Dedifferentiated amniotic fluid mesenchymal stem cell (primary cell): ENCODE results near the gene THSD4.
"Not testable (repeated sequence)": the region's sequence is repeated elsewhere in the genome, so short reads cannot be mapped to it uniquely, and the experiment has no call there.

Experiments used
- DNase-seq: peaks from one replicate; pipeline ENCODE4 v3.0.0-alpha.2; 2016; ENCODE audit errors: extremely low spot score

The THSD4 gene

DNA sequence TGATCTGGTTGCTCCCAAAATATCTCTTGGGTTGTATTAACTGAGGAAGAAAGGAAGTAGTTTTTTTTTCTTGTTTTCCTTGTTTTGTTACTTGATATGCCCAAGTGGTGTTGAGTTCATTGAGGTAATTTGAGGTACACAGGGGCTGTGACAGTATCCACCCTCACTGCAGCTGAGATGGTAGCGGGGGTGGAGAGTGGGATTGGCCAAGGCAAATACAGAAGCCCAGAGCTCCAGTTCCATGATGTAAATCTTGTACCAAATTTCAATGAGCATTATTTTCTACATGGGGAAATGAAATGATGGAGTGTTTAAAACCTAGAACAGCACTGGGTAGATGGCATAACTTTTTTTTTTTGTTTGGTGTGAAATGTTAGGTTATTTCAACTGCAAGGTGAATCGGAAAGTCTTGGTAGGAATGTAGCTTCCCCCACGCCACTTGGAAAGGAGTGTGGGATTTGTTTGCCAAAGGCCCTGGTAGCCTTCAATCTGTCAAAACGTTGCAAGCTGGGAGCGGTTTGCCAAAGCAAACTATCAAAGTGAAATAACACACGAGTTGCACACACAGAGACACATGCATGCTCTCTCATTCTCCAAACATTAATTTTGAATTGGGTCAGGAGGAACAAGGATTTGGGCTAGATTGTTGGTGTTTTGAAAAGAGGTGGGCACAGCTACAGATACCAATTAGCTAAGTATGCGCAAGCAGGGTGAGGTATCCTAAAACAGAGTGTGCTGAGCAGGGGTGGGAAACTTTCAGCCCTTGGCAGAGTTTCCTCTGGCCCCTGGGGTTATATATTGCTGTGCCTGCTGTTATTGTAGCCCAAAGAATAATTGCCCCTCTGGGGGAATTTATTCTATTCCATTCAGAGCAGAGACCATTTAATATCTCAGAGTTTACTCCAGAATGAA lies 34.6 kb downstream of the THSD4 start:
- no peak for DNase-seq

DNA sequence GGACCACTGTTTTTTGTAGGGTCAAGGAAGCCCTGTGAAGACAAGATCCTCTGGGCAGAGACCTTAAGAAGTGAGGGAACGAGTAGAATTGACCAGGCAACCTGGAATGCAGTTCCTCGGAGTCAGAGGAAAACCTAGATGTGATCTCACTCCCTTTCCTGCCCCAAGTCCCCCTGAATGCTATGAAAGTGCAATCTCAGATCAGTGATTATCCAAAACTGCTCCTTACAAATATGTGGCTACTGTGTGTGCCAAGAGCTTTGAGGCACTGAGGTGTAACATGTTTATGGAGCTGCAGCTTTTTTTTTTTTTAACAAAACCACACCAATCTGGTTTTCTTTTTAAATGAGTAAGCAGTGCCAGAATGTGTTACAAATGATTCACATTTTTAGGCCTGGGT lies 35.8 kb downstream of the THSD4 start:
- DNase-seq: no peak

DNA sequence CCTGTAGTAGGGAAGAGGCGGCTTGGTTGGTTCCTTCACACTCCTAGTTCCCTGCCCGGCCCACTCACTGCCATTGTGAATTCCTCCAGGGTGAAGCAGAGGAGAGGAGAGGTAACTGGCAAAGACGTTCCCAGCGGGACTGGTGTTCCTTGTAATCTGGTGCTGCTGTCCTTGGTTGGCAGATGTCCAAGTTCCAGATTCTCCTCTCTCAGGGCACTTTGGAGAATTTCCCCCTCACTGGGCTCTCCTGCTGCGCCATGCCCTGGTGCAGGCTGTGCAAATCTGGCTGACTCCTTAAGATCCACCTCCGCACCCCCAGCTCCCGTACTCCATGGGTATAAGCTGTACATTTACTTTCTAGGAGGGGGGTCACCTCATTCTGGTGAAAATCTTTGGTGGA lies 37.3 kb downstream of the THSD4 start:
- DNase-seq: no peak

DNA sequence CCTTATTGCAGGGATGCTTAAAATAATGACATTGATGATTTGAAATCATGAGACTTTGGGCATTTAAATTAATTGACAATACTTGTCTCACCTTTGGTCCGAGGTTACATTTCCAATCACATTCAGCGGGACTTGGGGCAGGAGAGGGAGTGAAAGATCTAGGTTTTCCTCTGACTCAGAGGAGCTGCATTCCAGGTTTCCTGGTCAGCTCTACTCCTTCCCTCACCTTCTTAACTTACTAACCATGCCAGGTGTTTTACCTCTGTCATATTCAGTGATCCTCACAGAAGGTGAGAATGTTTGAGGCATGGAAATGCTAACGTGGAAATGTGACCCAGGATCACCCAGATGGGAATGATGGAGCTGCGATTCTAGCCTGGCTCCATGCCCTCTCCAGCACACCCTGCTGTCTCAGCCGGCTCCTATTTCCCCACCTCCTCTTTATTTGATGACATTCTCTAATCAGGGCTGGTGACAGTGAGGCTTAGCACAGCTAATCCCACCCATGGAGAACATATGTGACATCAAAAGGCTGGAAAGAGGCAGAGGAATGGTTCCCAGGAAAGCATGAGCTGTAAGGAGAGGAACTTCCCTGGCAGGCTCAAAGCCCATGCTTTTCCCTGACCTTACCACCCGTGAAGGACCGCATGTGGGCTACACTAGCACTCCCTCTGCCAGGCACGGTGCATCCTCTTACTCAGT lies 38.7 kb downstream of the THSD4 start:
- DNase-seq: no peak

DNA sequence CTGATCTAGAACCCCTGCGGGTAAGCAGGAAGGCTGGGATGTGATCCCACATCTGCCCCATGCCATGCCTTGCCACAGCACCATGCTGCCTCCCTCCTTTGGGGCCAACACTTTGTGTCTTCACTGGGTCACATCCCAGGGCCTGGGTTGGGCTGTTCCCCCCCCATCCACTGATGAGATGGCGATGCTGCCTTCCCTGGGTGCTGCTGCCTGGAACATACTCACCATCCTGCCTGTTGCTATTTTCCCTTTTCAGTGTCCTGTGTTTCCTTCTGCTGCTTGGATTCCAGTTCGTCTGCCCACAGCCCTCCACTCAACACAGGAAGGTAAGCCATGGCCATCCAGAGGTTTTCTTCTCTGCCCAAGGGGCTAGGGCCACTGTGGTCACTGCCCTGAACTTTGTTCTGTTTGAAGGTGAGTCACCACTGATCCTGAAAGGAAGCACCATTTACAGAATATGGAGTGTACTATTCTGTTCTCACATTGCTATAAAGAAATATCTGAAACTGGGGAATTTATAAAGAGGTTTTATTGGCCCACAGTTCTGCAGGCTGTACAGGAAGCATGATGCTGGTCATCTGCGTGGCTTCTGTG lies 39.4 kb downstream of the THSD4 start:
- no peak for DNase-seq

DNA sequence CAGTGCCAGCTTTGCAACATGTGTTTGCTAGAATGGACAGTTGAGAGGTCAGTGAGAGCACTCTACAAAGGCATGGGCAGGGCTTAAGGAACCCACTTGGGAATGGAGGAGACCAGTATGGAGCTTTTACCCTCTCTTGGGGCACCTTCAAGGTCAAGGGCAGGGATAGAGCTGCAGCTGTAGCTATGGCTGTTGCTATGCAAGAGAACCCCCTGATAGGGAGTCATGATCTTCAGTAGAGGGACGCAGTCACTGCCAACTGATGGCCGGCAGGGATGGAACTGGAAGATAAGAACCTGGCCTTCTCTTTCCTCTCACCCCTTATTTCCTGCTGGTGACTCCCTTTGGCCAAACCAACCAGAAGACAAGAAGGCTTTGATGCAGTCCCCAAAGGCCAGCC lies 40.3 kb downstream of the THSD4 start:
- DNase-seq: no peak

DNA sequence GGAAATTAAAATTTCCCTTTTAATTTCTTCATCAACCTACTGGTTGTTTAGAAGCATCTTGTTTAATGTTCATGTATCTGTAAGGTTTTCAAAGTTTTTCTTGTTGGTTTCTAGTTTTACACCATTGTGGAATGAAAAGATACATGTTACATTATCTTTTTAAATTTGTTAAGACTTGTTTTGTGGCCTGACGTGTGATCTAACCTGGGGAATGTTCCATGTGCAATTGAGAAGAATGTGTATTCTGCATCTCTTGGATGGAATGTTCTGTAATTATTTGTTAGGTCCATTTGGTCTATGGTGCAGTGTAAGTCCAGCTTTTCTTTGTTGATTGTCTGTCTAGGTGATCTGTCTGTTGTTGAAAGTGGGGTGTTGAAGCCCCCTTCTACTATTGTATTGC lies 45.7 kb downstream of the THSD4 start:
- no peak for DNase-seq

DNA sequence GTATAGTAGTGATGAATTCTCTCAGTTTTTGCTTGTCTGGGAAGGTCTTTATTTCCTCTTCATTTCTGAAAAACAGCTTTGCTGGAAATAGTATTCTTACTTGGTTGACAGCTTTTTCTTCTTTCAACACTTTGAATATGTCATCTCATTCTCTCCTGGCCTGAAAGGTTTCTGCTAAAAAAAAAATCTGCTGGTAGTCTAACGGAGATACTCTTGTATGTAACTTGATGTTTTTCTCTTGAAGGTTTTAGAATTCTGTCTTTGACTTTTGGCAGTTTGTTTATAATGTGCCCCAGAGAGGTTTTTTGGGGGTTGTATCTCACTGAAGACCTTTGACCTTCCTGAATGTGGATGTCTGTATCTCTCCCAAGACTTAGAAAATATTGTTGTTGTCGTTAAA lies 47.0 kb downstream of the THSD4 start:
- no peak for DNase-seq

DNA sequence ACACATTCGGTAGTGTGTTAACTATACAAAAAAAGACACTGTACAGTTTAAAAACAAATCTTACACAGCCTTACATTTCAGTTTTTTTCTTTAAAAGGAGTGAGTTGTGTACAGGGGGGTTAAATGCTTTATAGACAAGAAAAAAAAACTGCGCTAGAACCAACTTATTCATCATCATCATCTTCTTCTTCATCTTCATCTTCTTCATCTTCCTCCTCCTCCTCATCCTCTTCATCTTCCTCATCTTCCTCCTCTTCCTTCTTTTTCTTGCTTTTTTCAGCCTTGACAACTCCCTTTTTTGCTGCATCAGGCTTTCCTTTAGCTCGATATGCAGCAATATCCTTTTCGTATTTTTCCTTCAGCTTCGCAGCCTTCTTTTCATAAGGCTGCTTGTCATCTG lies 49.3 kb downstream of the THSD4 start:
- DNase-seq: not testable (repeated sequence)

DNA sequence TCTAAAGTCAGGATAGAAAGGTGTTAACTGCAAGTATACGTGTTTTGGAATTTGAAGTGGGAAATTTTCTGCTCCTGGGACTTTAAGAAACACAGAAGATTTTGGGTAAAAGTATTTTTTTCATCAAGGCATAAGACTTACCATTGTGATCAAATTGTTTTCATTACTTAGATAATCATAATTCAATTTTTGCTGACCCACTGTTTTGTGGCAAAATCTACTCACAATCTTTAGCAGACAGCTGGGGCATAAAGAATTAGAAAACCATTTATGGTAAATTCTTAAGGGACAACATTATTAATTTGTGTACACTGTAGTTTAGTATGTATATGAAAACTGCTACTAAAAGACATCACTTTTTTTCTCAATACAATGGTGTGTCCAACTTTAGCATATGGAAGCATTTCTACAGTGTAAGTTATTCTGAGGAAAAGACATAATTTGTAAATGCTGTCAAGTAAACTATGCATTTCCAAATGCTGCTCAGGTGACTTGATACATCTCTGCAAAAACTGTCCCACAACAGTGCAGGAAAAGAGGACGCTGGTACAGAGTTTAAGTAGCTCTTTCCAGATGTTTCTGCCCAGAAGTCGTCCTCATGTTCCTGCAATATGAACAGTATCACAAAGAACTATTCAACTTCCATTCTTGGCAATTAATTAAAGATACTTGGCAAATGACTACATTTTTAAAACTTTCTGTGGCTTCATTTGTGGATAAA lies 52.3 kb downstream of the THSD4 start:
- no peak for DNase-seq

DNA sequence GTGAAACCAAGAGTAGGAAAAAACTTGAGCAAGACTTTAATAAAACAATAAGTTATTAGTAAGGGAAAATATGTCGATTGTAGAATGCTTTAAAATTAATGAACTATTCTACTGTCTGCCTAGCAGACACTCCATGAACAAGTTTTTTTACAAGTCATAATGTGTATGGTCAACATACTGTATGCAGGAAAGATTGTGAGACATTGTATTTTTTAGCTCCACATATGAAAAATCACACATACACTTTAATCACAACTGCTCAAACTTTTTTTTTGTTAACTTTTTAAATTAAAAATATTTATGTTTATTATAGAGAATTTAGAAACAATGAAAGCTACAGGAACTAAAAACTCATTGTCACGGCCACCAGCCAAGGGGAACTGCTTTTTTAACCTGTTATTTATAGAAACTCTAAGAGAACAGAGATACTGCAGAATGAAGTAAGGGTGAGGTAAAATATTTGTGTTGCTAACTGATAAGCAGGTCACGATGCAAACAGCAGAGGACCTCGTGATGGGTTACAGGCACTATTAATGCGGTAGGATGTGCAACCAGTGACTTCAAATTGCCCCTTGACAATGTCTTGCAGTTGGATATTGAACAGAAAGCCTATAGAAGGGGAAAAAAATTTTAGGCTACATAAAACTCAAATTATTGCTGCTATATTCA lies 53.0 kb downstream of the THSD4 start:
- DNase-seq: no peak

DNA sequence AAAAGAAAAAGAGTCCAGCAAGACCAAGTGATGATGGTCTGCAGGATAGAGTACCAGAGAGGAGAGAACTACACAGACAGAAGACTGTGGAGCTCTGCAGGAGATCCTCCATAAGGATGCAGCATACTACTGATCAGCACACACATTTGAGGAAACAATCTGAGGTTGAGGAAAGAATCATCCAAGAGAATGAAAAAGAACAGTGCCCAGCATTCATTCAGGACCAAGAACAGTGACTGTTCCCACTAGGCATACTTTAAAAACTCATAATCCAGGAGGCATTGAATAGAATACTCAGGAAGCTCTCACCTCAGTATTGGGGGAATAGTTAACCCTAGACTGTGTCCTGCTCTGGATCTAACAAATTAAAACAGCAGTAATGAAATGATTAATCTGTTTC lies 54.9 kb downstream of the THSD4 start:
- DNase-seq: no peak

DNA sequence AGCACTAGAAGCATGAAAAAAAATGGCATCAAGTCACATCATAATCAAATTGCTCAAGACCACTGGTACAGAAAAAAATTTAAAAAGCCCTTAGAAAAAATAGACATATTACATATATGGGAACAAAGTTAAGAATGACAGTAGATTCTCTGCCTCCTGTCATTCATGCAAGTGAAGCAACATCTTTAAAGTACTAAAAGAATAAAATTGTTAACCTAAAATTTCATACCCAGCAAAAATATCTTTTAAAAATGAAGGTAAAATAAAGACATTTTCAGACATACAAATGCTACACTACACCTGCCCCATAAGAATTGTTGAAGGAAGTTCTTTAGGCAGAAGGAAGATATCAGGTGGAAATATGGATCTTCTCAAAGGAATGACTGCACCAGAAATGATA lies 55.9 kb downstream of the THSD4 start:
- no peak for DNase-seq

DNA sequence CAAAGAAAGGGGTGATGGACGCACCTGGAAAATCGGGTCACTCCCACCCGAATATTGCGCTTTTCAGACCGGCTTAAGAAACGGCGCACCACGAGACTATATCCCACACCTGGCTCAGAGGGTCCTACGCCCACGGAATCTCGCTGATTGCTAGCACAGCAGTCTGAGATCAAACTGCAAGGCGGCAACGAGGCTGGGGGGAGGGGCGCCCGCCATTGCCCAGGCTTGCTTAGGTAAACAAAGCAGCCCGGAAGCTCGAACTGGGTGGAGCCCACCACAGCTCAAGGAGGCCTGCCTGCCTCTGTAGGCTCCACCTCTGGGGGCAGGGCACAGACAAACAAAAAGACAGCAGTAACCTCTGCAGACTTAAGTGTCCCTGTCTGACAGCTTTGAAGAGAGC lies 59.1 kb downstream of the THSD4 start:
- not testable (repeated sequence) for DNase-seq

DNA sequence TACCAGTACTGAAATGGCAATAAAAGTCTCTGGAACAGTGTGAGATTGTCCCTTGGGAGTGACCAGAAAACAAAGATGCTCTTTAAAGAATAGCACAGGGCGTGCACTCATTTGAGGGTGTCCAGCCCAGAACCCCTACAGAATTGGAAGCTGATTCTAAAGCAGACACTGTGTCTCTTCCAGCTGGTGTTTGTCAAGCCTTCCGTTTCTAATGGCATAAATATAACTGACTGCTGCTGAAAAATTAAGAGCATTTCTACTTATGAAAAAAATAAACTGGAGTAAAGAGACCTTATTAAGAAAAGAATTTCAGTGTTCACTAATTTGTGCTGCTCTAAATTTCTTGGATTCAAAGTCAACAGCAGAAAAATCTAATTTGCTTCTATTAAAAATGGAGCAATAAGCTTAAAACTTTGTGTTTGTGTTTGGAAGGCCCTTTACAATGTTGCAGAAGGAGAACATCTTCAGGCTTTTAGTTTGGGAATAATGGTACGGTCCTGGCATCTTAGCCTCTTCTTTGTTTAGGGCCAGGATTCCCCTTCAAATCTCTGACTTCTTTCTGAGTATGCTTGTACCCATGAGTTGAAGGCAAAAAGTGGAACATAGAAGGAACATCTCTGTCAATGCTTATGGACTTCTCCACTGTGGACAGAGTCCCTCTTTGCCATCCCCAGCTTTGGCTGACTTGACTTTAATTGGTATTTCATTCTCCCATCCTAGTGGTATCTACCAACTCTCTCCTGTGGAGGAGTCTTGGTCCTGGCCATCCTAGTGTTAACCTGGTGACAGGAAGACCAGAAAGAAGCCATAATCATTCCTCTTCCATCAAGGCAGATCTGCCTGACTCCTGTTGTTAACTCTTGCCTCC lies 65.9 kb downstream of the THSD4 start:
- DNase-seq: no peak

DNA sequence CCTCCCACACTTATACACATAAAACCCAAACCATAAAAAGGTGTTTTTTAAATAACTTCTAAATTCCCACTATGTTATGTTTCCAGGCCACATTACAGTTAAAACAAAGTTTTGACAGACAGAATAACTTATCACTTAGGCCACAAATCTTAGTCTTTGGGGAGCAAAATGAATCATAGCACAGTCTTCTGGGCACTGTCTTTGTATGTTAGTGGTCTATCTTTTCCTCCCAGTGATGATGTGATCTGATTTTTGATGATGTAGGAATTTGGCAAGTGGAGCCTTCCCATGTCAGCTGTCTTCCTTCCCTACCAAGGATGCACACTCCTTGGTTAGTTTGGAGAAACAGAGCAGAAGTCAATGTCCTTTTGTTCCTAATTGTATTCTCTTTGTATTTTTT lies 67.3 kb downstream of the THSD4 start:
- DNase-seq: no peak

DNA sequence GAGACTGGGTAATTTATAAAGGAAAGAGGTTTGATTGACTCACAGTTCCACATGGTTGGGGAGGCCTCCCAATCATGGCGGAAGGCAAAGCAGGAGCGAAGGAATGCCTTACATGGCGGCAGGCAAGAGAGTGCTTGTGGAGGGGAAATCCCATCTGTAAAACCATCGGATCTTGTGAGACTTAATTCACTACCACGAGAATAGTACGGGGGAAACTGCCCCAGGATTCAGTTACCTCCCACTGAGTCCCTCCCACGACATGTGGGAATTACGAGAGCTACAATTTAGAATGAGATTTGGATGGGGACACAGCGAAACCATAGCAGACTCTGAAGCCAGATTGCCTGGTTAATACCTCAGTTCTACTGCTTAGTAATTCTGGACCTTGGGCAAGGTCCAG lies 67.8 kb downstream of the THSD4 start:
- no peak for DNase-seq

DNA sequence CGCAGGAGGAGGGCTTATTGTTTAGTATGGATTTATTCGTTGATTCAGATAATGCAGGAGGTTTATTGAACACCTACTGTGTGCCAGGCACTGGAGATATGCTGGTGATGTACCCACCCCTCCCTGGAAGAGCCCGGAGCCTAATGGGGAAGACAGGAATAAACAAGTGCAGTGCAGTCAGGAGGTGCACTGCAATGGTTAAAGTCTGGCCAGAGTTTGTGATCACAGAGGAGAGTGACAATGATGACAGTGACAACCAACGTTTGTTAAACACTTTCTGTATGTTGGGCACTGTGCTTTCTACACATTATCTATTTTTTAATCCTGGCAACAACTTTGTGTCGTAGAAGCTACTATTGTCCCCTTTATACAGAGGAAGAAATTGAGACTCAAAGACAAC lies 70.4 kb downstream of the THSD4 start:
- no peak for DNase-seq

DNA sequence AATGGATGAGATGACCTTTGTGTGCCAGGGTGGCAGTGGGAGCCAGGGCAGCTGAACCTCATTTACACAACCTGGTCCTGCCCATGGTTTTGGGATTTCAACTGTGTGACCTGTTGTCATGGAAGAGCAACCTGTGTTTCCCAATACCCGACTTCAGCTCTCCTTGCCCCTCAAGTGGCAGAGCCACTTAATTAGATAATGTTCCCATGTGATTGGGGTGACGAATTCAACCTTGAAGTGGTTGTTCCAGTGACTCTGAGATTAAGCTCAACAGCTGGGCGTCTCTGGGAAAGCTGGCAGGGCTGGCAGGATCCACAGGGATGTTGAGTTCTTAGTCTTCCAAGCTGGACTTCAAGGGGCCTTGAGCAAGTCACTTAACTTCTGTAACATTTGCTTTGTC lies 71.0 kb downstream of the THSD4 start:
- DNase-seq: no peak

DNA sequence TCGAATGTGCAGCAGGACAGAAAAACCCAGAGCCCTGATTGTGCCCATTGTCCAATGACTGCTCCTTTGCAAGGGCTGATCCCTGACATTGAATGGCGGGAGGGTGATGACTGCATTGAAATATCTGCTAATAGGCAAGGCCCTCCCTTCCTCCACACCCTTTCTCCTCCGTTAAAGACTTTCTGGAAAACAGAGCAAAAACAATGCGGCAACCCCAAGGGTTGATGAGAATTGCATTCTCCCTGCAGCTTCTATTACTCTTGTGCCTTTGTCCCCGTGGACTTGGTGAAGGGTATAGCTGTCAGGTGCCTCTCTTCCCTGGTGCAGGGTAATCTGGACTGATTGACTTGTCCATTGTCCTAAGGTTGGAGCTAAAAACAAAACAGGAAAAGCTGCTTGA lies 71.8 kb downstream of the THSD4 start:
- DNase-seq: no peak

DNA sequence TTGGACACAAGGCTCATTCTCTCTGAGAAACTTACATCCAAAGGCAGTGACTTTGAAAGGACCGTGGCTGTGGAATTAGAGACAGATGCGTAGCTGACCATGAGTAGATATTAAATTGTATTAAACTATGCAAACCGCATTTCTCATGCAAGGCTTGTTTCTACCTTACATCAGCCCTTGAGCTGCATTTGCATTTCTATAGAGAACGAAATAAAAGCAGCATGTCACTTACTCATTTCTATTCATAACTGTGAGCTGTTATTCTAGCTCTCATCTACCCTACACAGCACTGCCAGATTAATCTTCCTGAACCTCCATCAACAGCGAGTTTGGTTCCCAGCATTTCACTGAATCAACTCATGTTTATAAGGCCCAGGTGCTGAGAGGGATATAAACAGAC lies 72.3 kb downstream of the THSD4 start:
- DNase-seq: no peak
